HFFc6 (cell line): ENCODE results near the gene MYO15A. TPM values are rescaled to one million over a fixed set of nuclear protein-coding genes. Genes with fewer than 3 reads are reported as not detected.
A peak's percentile ranks its signal among the peaks of the same experiment; 100 is the strongest.

Experiments
- DNase-seq: peaks from one replicate; pipeline ENCODE4 v3.0.0-alpha.2; 2018
- H3K27ac Mint-ChIP-seq: 2 replicates; pipeline ENCODE4 v1.8.0; 2020; ENCODE audit warnings: mild to moderate bottlenecking, mixed read lengths
- H3K27me3 Mint-ChIP-seq: 2 replicates; pipeline ENCODE4 v1.8.0; 2021; ENCODE audit warnings: mild to moderate bottlenecking, moderate library complexity, mixed read lengths; ENCODE audit not compliant: insufficient read depth
- H3K36me3 Mint-ChIP-seq: 2 replicates; pipeline ENCODE4 v1.8.0; 2021; ENCODE audit warnings: low read depth, mixed read lengths
- H3K4me1 Mint-ChIP-seq: 2 replicates; pipeline ENCODE4 v1.8.0; 2020; ENCODE audit warnings: low read depth, mixed read lengths
- H3K4me3 Mint-ChIP-seq: 2 replicates; pipeline ENCODE4 v1.8.0; 2020; ENCODE audit warnings: mild to moderate bottlenecking, moderate library complexity, mixed read lengths
- H3K9me3 Mint-ChIP-seq: 2 replicates; pipeline ENCODE4 v1.8.0; 2020; ENCODE audit warnings: mild to moderate bottlenecking, mixed read lengths
- total RNA-seq, 6 experiments: library from RNA; stranded (reverse); fragmentation: NEBNext Ultra II Directional; extraction: Animal tissue kit (Norgen Biotek cat#: 25700); gene quantifications; 2 replicates in 1 of 6; 3 replicates in 5 of 6; pipeline ENCODE4 v1.2.3, GENCODE V29; 2021
- TF ChIP-seq, protein P1 (sequence below): fragments of 200-600 bp; sonication (generic); IDR thresholded peaks from 2 replicates; pipeline ENCODE4 v1.5.0; 2021; ENCODE audit warnings: antibody characterized with exemption, mild to moderate bottlenecking

Gene MYO15A
- total RNA-seq, 6 experiments from 2014 or later, result 0.12 to 0.20 (median 0.16) TPM; not detected in 2

DNA sequence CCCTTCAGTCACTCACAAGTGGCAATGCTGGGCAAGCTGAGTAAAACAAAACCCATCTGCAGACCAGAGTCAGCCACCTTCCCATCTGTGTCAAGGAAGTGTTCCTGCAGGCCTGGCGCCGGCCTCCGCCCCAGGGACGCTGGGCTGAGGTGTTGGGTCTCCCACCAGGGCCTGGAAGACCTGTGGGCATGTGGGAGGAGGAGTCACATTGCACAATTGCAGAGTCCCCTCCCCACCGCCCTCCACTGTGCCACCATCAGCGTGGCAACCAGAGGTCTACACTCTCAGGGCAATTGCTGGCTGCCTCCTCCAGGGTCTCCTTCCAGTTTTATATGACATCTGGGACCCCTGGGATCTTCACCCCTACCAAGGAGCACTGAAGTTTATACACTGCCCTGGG is 3.0 kb upstream of the MYO15A start:
- Mint-ChIP-seq H3K4me3 (no peak overlapping the region), H3K4me1 (no peaks in the 10 kb centered on the region), H3K27ac (no peak overlapping the region), H3K27me3 (peaks cover 3% of the 10 kb centered on the region), H3K36me3 (no peaks in the 10 kb centered on the region; the same call in 1 of the 2 replicates), H3K9me3 (no peaks in the 10 kb centered on the region)
- TF ChIP-seq, protein P1, sequence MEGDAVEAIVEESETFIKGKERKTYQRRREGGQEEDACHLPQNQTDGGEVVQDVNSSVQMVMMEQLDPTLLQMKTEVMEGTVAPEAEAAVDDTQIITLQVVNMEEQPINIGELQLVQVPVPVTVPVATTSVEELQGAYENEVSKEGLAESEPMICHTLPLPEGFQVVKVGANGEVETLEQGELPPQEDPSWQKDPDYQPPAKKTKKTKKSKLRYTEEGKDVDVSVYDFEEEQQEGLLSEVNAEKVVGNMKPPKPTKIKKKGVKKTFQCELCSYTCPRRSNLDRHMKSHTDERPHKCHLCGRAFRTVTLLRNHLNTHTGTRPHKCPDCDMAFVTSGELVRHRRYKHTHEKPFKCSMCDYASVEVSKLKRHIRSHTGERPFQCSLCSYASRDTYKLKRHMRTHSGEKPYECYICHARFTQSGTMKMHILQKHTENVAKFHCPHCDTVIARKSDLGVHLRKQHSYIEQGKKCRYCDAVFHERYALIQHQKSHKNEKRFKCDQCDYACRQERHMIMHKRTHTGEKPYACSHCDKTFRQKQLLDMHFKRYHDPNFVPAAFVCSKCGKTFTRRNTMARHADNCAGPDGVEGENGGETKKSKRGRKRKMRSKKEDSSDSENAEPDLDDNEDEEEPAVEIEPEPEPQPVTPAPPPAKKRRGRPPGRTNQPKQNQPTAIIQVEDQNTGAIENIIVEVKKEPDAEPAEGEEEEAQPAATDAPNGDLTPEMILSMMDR, result no peak
- no peak for DNase-seq

DNA sequence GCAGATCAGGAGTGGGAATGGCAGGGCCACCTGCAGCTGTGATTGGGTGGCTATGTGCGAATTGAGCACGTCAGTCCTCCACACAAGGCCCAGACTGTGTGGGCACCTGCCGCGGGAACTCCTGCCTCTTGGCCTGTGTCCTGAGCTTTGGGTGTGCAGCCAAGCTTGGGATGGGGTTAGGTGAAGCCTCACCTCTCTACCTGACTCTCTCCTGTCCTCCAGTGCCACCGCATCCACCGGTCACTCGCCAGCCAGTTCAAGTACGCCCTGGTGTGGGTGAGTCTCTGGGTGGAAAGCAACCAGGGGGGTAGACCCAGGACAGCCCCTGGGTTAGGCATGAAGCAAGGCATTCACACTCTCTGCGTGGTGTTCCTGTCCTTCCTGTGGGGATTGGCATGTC is 2.3 kb upstream of the MYO15A start:
- Mint-ChIP-seq H3K27ac (no peak overlapping the region), H3K4me1 (no peaks in the 10 kb centered on the region)
- DNase-seq, result no peak

DNA sequence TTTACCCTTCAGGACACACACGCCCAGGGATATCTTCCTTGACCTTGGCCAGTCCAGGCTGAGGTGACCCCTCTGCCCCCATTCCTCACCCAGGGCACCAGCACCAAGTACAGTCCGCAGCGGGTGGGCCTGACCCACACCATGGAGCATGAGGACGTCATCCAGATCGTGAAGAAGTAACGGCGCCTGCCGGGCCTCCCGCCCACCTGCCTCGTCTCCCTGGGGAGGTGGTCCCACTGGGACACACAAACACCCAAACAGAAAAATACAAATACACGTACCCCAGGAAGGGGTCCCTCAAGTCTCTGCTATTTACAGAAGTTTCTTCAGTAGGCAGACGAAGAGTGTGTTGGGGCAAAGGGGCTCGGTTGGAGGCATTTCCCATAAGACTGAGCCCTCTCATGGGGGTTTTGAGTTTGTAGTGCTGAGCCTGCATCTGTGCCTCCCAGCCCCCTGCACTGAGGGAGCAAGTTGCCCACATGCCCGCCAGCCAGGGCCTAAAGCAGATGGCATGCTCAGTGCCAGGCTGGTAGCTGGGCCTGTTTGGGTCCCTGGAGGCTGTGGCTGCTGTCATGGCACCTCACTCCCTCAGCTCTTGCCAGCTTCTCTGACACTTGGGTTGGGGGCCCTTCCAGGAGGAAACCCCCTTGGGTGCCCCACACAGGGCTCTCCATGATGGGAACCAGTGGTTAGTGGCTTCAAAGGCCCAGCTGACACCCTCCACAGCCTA is 1.3 kb upstream of the MYO15A start:
- no peak for DNase-seq
- H3K36me3 Mint-ChIP-seq, result no peaks in the 10 kb centered on the region; the same call in 1 of the 2 replicates
- H3K4me1 Mint-ChIP-seq, result no peaks in the 10 kb centered on the region
- no peaks in the 10 kb centered on the region for H3K9me3 Mint-ChIP-seq
- TF ChIP-seq, protein P1, result no peak
- peaks cover 5% of the 10 kb centered on the region for H3K27me3 Mint-ChIP-seq
- no peak overlapping the region for H3K27ac Mint-ChIP-seq
- no peak overlapping the region for H3K4me3 Mint-ChIP-seq

More for the DNA sequence above, 2.3 kb upstream of the MYO15A start:
- Mint-ChIP-seq H3K36me3 (no peaks in the 10 kb centered on the region; the same call in 1 of the 2 replicates), H3K27me3 (peaks cover 3% of the 10 kb centered on the region), H3K4me3 (no peak overlapping the region), H3K9me3 (no peaks in the 10 kb centered on the region)
- TF ChIP-seq, protein P1, result no peak

DNA sequence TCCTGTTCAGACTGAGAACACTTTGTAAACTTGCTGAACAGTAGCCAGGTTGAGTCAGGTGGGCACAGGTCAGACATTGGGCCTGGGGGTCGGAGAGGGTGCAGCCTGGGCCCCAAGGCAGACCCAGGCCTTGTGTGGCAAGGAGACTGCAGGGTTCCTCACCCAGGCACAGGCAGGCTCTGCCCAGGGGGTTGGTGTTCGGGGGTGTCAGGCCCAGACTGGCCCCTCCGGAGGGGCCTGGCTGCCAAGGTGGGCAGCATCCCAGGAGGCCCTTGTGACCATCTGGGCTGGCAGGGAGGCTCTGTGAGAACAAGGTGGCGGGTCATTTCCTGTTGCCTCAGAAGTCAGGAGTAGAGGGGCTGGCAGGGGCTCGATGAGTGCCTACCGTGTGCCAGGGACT is 585 bp upstream of the MYO15A start:
- H3K4me3 Mint-ChIP-seq, result no peak overlapping the region
- H3K36me3 Mint-ChIP-seq, result no peaks in the 10 kb centered on the region; the same call in 1 of the 2 replicates

DNA sequence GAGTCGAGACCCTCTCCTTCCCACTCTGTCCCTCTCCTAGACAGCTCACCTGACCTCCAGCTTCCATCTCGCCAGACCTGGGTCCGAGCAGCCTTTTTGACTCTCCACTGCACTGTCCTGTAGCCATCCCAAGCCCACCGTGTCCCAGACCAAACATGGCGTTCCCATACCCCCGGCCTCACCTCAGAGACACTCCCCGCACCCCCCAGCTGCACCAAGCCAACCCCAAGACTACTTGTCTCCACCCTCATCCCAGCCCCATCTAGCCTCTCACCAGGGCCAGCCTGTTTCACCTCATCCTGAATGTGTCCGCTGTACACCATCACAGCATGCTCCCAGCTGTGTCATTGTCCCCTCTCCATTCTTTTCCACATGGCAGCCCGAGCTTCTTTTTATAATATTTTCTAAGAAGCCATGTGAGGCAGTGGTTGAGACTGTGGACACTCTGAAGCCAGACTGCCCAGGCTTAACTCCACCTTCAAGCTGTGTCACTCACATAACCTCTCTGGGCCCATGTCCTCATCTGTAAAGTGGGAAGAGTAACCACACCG is 1.5 kb downstream of the MYO15A start:
- Mint-ChIP-seq H3K4me1 (peaks cover 14% of the 10 kb centered on the region), H3K4me3 (no peak overlapping the region), H3K36me3 (no peaks in the 10 kb centered on the region; the same call in 1 of the 2 replicates), H3K27ac (peak overlapping the region; percentile 10; the same call in 1 of the 2 replicates), H3K27me3 (peaks cover 9% of the 10 kb centered on the region), H3K9me3 (no peaks in the 10 kb centered on the region)
- TF ChIP-seq, protein P1, result no peak
- DNase-seq, result no peak

More for the DNA sequence above, 585 bp upstream of the MYO15A start:
- no peaks in the 10 kb centered on the region for H3K9me3 Mint-ChIP-seq
- H3K4me1 Mint-ChIP-seq, result no peaks in the 10 kb centered on the region
- H3K27me3 Mint-ChIP-seq, result peaks cover 6% of the 10 kb centered on the region
- H3K27ac Mint-ChIP-seq, result no peak overlapping the region
- TF ChIP-seq, protein P1, result no peak
- DNase-seq, result no peak
